Activated CD4-positive, alpha-beta T cell treated with anti-CD3 and anti-CD28 coated beads for 48 hours (primary cell): ENCODE results near the gene CYP2U1.
"Not testable (repeated sequence)": the region's sequence is repeated elsewhere in the genome, so short reads cannot be mapped to it uniquely, and the experiment has no call there.

ENCODE experiments used
- DNase-seq: peaks from one replicate; pipeline ENCODE4 v3.0.0-alpha.2; 2020

Gene CYP2U1

DNA sequence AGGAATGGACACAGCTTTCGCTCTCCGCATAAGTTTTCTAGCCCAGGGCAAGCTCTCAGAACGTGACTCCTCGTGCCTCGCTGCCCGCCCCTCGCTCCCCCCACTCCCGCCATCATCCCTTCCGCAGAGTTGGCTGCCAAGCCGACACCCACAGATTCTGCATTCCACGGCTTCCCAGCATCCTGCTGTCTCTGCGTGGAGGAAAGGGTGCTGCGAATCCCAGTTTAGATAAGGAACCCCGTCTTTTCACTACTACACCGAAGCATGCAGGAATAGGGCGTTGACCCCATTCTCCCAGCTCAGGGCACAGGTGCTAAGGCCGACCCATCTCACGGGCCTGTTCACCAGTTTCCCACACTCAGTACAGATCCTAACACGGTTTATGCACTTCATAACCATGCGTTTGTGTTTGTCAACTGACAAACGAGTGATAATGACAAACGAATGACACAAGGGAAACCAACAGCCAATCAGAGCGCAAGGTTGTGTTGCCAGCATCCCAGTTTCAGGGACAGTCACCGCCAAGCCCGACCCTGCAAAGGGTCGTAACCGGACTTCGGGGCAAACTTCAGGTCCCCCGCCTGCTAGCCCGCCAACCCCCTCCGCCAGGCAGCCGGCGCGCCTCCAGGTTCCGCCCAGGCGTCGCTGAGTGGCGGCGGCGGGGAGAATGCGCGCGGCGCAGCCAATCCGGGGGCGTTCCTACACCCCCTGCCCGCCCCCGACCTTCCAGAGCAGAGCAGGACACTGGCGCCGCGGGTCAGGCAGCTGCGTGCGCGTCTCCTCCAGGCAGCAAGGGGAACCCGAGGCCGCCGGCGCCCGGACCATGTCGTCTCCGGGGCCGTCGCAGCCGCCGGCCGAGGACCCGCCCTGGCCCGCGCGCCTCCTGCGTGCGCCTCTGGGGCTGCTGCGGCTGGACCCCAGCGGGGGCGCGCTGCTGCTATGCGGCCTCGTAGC, at the start of gene CYP2U1:
CYP2U1 (plus strand) TSS at position 729 of the 954 bp plus-strand sequence; CDS start at position 824, 95 bp downstream.
- DNase-seq, result peak; percentile 74

- DNase-seq, result no peak
Observed at GRCh38 chr4:107885865-107886264, 45.5 kb upstream of the CYP2U1 start.

- peak; percentile 5 for DNase-seq
Observed at GRCh38 chr4:107888237-107888636, 43.1 kb upstream of the CYP2U1 start.

GRCh38 chr4:107890779-107891178, 40.6 kb upstream of the CYP2U1 start:
- DNase-seq, result no peak

DNA sequence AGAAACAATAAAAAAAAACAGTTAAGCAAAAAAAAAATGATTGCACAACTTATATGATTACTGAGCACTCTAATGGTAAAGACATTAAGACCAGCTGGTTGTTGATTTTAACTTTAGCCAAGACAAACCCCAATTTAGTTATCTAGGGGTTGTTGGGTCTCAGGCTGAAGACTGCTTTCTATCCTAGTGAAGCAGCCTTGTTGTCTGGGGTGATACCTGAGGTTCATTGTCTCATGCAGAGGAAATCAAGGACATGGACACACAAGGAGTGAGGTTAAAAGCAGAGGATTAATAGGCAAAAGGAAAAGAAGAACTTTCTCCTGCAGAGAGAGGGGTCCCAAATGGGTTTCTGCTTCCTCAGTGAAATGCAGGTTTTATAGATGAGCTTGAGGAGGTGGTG, 40.0 kb upstream of the CYP2U1 start:
- no peak for DNase-seq

DNA sequence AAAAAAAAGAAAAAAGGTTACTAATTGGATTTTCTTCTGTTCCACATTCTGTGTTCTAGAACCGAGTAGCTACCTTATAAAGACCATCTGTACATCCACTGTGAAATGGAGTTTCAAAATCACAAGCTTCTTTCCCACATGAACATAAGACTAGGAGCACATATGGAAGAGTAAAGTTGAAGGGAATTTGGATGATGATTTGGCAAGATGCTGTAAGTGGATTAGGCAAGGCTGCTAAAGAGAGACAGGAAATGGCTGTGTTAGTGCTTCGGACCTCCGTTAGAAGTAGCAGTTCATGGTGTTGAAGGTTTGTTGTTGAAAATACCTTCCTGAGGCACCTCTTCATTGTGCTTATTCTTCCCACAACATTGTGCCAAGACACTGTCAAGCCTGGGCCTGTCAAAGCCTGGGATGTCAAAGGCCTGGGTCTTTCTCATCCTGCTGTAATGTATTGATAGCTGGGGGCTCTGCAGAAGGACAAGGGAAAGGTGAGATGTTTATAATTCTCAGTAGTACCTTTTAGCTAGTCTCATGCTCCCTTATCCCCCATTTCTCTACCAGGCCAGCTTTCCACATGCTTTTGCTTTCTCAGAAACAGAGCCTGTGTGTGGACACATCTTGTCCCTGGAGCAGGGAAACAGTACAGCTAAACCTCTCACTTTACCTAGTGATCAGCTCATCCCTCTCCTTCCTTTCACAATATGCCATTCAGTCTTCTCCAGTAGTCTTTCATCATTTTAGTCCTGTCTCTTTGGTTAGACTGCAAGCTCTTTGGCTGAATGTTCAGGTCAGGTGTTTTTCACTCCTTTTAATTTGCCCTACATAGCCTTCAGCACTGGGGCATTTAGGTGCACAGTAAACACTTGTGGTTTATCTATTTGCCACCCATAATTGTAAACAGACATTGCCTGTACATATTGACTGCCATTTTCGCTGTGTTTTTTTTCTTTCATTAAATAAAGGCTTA, 37.9 kb upstream of the CYP2U1 start:
- DNase-seq, result no peak

DNA sequence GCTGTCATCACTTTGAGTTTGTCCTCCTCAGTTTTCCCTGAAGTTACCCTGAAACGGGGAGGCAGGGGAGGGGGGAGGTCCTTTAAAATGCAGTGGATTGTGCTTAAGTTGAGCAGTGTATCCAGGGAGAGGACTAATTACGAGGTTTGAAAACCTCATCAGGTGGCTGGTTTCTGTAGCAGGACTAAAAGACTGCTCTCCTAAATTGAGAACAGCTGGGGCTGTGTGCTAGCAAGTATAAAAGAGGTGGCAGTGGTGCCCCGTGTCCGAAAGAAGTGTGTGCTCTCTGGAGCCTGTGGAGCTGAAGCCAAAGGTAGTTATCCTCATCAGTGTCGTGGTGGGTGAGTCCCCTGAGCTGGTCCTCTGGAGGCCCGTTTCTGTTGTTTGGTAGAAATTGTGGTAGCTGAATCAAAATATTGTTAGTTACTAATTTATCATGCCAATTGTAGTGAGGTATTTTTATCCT, 37.2 kb upstream of the CYP2U1 start:
- no peak for DNase-seq

DNA sequence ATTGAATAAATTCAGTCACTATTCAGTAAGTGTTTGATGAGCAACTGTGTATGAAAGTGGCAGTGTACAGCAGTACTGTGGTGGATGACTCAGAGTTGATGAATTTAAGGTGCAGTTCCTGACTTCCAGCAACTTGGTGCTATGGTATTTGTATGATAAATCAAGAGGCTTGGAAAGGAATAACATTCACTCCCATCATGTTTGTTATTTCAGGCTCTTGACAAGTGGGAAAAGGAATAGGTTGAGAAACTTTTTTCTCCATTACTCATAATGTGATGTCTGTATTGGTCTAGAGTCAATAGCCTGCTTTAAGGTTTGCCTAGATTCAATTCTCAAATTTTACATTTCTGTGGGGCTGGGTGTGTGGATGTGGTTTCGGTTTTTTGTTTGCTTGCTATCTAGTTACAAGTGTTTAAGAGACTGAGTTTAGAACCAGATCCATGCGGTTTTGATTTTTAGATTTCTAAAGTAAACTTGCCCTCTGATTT, 35.1 kb upstream of the CYP2U1 start:
- DNase-seq, result peak; percentile 5

- DNase-seq, result no peak
Observed at GRCh38 chr4:107896646-107897045, 34.7 kb upstream of the CYP2U1 start.

GRCh38 chr4:107897823-107898222, 33.5 kb upstream of the CYP2U1 start:
- no peak for DNase-seq

GRCh38 chr4:107900067-107900466, 31.3 kb upstream of the CYP2U1 start:
- no peak for DNase-seq

DNA sequence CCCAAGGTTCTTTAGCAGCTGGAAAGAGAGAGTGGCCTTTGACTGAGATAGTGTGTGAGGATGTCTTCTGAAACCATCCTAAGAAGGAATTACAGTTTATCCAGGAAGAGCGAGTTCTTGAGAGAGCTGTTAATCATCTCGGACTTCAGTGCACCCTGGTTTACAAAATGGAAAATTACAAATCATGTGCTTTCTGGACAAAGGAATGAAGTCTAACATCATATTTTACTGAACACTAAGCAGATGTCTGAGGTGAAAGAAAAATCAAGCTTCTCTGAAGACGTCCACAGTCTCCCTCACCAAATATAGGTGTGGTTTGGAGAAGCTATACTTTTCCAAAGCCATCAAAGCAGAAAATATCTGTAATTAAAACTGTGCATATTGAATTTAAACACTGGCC, 30.8 kb upstream of the CYP2U1 start:
- DNase-seq, result no peak

DNA sequence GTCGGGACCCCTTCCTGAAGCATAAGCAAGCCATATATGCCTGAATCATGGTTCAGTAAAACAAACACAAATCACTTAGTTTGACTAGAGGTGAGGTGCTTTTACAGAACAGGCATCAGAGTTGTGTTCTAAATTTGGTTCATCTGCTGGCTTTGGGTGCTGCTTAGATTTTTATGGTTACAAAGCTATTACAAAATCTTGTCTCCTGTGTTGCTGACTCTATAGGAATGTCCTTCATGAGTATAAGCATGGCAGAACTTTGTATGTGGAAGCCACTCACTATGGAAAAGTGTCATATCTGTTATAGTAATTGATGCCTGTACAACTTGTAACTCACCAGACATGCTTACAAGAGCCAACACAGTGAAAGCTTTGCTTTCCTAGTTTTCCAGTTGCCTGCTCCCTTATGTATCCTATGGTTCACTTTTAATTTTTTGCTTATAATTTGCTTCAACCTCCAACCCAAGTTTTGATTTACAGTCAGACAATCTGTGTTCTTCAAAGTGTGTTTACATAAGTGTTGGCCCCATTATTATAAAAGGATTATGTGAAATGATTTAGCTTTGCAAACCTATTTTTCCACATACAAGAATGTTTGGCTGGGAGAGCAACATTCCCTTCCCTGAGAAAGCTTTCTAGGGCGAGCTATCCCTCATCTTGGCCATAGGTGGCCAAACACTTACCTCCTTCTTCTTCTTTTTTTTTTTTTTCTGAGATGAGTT, 30.0 kb upstream of the CYP2U1 start:
- no peak for DNase-seq

DNA sequence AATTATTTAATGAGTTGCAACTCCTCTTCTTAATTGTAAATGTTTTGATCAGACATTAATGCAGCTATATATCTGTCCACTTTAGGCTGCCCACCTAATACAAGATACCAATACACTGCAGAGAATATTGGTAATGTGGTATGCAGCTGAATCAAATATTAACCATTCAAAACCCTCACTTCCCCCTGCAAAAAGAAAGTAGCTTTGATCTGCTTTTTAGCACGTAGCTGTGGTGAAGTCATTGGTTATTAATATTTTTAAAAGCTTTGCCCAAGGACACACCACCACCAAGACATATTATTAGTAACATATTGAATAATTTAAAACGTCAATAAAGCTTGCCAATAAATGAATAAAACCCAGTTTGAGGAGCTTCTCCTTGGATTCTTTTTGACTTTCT, 28.6 kb upstream of the CYP2U1 start:
- no peak for DNase-seq

GRCh38 chr4:107905082-107905481, 26.3 kb upstream of the CYP2U1 start:
- not testable (repeated sequence) for DNase-seq

GRCh38 chr4:107906458-107907100, 24.8 kb upstream of the CYP2U1 start:
- DNase-seq, result no peak

- DNase-seq, result no peak
Observed at GRCh38 chr4:107908377-107908776, 23.0 kb upstream of the CYP2U1 start.

DNA sequence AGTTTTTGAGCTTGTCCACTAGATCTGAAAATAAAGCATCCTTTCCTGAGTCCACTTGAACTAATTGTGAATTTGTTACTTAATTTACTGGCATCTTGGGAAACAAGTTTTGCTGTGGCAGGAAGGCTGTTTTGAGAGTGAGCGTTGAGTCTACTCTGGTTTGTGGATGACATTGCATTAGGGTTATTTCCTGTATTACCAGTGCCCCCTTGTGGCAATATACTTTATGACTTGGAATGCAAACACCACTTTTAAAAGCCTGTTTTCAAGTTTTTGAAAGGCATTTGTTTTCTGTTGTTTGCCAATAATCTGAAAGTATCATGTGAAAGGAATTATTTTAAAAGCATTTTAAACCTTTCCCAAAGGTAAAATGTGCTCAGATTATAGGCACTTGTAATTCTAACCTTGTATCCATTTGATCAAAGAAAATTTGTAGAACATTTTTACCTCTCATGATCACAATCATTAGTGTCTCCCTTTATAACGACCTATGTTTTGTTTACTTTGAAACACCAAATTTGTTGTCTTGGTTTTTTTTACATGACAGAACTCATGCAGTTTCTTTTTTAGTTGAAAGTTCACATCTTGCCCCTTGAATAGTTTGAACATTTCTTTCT, 18.0 kb upstream of the CYP2U1 start:
- DNase-seq, result peak; percentile 18

DNA sequence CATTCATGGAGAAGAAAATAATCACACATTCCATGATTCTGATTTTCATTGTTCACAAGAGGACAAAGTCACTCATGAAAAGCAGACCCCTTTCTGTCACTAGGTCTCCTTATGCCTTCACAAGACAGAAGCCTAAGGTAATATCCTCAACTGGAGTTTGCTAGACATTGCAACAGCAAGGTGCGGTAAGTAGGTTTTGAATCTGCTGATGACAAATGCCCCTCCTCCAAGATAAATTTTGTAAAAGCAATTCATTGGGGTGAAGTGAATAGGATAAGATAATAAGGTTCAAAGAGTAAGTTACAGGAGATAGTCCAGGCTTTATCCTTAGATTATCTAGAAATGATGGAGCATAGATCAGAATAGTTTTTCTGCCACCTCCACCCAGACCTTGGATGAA, 16.1 kb upstream of the CYP2U1 start:
- DNase-seq, result no peak

- DNase-seq, result no peak
Observed at GRCh38 chr4:107916623-107917022, 14.7 kb upstream of the CYP2U1 start.

GRCh38 chr4:107917500-107917899, 13.8 kb upstream of the CYP2U1 start:
- DNase-seq, result no peak
